ENCODE data around the gene MNT.

The MNT gene

DNA sequence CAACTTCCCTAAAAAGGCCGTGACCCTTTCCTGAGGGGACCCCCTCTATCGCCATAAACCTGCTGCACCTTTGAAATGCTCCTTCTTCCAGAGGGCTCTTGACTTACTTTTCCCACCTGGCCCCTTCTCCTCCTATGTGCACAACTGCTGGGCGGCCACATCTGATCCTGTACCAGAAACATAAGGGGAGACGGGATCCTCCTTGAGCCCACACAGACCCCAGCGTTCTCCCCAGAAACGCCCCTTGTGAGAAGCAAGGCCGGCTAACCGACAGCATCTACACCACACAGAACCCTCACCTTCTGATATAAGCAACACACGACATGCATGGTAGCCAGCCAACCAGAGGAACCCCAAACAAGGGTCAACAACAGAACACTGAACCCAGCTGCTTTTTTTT, 14.2 kb upstream of the MNT start:
- DNase-seq (ENCODE audit: low read depth in 2 of 2), result no peak

DNA sequence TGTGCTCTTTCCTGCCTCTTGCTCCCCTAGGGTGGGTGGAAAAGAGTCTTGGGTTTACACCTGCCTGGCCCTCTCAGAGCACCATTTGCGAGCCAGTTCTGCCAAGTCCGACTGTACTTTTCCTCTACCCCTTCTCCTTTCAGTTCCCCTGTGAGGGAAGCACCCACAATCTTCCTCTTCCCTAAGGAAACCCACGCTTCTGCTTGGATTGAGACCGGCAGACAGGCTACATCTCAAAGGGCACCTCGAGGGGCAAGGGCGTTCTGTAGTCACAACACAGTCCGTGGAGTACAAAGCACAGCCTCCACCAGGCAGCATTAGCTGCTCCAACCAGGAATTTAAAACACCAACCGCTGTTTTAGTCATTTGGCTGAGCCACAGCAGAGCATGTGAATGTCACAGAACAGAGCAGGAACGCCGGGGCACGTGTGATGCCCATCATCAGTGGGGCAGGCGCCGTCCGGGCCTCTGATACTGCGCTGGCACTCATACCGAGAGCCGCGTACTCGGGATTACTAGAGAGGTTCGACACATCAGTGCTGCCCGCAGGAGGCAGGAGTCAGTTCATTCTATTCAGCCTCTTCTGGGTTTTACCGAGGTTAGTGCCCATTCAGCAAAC, 13.7 kb upstream of the MNT start:
- DNase-seq (ENCODE audit: low read depth in 2 of 2), result no peak

DNA sequence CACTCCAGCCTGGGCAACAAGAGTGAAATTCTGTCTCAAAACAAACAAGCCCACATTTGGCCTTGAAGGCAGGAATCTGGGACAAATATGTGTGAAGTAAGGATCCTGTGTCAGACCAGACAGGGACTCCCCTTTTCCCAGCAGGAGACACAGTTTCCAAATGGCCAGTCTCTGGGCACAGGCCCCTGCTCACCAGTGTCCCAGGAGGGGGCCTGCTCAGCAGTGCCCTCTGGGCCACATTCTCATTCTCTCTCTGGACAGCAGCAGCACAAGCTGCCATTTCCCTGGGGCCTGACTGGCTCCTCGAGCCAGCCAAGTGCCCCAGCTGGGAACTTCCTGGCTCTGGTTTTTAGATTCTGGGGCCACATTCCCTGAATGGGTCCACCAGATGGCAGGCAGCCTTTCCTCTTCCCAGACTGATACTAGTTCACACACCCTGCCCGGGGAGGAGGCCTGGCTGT, 11.7 kb upstream of the MNT start:
- no peak for DNase-seq (ENCODE audit: low read depth in 2 of 2)

DNA sequence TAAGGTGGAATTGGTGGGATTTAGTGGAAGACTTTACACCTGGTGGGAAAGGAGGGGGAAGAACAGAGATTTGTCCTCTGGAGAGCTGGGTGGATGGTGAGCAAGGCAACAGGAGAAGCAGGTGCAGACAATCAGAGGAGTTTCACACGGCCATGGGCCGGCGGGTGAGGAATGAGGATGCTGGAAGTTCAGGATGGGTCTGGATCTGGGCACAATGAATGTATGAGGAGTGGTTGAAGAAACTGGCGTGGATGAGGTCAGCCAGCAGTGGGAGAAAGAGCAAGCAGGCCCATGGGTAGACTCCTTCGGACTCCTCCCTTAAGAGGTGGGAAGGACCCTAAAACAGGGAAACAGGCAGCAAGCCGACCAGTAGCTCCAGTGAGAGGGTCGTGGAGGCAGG, 10.1 kb upstream of the MNT start:
- DNase-seq (ENCODE audit: low read depth in 2 of 2), result no peak

DNA sequence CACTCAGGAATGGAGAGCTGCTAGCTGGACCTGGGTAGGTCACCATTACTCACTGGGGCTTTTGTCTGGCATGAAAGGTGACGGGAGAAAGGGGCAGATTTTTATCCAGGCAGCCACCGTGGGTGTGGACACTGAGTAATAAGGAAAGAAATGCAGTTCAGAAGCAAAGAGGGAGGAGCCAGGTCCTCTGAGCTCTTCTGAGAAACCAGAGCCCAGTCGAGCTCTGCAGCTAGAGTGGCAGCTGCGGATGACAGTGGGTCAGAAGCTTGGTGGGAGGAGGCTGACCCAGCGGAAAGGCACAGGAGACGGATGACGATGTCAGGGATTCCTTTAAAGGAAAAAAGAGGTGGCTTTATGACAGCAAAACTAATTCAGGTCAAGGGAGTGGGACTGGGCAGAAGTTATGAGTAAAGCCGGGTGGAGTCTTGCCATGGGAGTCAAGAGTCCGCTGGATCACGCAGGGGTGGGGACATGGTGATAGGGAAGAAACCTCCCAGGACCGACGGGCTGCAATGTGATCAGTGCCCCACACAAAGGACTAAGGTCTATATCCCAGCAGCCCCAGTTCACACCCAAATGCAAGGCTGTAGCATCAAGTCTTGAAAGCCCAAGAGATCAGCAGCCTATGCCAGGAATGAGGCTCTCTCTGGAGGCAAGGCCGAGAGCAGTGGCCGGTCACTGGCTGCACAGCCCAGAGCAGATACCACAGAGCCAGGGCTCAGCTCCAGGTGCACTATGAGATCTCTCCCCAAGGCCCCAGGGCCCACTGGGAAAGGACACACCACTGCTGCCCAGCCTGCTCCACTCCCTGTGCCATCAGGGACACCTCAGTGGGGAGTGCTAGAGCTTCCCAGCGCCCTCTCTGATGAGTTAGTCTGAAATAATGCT, 6.3 kb upstream of the MNT start:
- peak; percentile 26 to 34 for DNase-seq (ENCODE audit: low read depth in 2 of 2)

DNA sequence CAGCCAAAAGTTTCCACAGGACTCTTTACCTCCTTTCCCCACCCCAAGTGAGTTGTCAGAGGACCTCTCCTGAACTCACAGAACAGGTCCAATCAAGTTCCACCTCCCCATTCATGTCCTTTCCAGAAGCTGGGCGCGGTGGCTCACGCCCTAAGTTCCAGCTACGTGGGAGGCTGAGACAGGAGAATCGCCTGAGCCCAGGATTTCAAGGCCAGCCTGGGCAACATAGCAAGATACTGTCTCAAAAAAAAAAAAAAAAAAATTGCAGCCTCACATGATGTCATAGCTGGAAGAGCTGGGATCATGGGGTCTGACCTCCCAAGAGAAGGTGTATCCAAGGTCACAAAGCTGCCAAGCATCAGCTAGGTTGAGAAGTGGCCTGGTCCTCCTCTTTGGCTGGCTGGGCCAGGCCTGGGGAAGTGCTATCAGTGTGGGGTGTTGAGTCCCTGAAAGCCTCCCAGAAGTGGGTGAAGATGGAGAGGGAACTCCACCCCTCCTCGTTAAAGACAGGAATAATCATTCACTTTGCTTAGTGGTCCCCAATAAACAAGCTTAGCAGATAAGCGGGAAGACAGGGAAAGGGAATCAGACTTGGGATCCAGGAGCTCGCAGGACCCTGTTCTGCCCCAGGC, 5.5 kb upstream of the MNT start:
- no peak for DNase-seq (ENCODE audit: low read depth in 2 of 2)

DNA sequence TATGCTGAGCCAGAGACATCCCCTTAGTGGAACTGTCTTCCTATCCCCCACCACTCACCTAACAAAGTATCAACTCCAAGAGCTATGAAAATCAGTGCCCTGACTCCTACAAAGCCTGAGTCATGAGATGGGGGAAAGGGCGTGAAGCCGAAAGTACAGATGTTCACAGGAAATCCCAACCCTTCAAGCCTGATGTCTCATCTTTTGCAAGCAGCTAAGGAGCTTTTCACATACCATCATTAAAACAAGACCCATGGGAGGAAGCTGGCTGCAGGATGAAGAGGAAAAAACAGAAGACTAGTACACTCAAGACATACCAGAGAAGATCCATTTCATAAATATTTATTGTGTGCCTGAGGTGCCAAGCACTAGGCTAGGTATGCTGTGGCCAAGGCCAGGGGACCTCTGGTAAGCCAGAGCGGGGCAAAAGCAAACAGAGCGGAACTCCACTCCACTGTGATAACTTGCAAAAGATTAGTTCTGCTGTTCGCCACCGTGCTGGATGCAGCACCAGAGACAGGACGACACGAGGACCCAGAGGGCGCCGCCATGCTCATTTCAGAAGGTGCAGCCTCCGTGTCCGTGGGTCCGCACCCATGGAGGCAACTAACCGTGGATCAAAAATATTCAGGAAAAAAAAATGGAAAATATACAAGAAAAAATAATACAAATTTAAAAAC, 4.5 kb upstream of the MNT start:
- DNase-seq (ENCODE audit: low read depth in 2 of 2), result peak; percentile 77 to 82

DNA sequence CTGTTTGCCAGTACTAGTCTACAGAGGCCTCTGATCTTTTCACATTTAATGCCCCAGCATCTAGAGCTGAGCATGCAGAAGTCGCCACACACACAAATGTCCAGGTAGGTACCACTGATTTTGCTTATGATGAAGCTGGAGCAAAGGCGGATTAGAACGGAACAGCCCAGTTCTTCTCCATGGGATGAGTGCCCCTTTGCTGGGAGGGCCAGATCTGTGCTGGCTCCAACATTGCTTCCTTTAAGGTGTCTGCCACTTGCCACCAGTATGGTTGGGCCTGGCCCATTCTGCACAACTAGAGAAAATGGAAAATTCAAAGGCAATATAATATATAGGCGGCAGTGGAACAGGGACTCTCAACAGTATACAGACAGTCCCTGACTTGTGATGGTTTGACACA, 2.2 kb upstream of the MNT start:
- no peak for DNase-seq (ENCODE audit: low read depth in 2 of 2)

DNA sequence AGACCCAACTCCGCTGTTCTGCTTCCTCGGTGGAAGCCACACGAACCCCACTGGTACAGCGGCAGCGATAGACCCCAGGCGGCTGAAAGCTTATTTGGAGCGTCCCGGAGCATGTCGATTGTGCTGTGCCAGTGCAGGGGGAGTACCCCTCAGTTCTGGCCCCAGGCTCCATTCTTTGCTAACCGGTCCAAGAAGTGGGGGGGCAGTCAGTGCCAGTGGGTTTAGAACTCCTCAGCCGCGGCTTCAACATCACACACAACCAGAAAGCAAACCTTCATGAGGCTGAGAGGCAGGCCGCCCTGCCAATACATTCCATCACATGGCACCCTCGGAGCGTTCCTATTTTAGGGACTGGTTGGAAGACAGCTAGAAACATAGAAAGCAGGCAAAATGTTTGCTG, 1.7 kb upstream of the MNT start:
- no peak for DNase-seq (ENCODE audit: low read depth in 2 of 2)

DNA sequence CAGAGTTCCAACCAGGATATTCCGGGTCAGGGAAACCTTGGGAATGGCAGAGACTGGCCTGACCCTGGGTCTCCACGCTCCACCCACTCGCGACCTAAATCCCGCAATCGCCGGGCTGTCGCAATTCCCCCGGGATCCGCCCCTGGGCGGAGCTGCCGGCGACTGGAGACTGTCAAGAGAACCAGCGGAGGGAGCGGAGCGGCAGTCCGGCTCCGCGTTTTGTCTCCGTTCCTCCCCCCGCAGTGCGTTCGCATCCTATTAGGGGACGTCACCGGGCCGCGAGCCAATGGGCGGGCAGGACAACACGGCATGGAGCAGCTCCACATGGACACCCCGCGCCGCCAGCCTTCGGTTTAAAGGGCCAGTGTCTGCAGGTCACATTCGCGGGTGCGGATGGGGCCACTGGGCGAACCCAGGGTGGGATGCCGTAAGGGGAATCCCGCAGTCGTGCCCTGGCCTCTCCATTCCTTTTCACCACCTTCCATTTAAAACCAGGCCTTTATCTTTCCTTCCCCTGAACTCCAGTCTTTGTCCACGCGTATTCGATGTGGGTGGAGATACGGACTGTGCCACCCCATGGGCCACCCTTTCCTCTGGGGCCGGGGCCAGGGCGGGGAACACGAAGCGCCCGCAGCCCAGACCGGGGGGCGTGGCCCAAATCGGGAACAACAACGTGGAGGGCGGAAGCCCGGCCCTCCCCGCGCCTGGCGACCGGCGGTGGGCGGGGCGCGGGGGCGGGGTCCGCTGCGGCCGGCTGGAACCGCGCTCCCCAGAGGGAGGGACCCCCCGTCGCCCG, 764 bp upstream of the MNT start:
- DNase-seq (ENCODE audit: low read depth in 2 of 2), result peak; percentile 99

DNA sequence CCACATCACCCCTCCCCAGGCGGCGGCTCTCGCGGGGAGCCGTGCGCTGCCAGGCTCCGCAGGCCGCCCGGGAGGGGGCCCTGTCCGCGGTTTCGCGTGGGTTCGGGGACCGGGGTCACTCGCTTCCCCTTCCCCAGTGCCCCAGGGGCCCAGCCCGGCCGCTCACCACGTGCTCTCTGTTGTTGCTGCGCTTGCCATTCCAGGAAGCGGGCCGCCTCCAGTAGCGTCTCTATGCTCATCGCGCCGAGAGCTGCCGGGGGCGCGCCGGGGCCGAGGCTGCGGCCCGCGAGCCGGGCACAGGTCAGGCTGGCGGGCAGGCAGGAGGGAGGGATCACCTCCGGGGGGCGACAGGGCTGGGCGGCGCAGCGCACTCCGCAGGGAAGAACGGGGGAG, 390 bp downstream of the MNT start:
- DNase-seq (ENCODE audit: low read depth in 2 of 2), result no peak

DNA sequence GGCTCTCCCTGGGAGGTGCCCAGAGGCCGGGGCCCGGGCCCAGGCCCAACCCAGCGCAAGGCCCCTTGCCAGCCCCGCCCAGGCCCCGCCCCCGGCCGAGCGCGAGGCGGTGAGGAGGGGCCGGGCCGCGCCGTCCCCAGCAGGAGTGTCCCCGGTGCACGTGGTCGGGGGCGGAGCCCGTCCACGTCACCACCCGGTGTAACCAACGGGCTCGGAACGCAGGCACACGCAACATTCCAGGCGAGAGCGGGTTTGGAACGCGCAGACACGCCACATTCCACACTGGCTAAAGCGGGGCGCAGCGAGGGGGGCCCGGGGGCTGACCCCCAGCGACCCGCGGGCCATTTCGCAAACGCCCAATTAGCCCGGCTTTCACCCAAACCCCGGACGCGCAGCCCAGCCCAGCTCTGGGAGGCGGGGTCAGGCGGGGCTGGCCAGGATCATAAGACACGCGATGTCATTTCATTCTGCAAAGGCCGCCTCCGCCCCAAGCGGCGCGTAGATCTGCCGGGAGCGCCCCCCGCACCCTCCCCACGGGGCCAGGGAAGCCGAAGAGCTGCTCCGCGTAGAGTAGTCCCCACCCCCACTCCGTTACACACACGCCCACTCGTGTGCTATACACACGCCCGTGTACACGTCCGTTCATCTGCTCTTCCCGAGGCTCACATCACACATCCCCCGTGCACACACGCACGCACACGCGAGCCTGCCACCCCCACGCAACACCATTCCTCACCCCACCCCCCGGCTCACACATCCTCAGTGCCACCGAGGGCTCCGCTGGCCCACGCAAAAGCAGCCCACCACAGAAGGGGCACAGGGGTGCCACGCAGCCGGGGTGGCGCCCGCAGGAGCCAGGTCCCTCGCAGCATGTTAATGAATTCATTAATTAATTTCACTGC, 1.0 kb downstream of the MNT start:
- peak; percentile 90 to 91 for DNase-seq (ENCODE audit: low read depth in 2 of 2)

DNA sequence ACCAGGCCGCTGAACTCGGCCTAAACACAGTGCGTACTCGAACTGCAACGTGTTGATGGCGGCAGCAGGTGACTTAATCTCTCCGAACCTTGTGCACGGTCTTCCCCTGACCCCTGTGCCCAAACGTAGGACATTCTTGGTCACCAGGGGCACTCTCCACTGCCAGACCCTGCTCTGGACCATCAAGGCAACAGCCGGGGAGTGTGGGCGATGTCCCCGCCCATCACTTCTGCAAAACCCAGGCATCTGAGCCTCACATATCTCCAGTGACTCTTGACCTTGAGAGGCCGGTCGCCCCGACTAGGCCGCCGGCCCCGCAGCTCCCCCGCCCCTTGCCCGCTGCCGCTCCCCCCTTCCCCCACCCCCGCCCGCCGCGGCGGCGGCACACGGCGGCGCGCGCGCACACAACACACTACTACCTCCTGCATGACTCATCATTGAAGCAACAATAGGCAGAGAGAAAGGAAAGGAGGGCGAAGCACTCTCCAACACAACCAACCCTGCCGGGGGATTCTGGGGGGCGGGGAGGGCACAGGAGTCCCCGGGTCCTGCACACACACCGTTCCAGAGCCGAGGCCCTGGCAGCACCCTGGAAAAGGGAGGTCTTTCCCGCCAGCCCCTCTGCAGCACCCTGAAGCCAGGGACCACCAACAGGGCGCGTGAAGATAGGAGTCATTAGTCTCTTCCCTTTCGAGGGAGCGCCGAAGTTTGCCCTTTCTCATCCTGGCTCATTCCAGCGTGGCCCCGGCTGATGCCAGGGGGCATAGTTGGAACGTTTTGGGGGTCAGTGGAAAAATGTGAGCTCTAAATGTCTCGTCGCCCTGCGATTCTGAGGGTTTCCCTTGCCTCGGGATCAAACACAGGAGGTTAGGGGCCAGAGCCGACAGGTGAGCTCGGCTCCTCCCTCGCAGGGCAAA, 1.9 kb downstream of the MNT start:
- DNase-seq (ENCODE audit: low read depth in 2 of 2), result peak; percentile 59 to 63

DNA sequence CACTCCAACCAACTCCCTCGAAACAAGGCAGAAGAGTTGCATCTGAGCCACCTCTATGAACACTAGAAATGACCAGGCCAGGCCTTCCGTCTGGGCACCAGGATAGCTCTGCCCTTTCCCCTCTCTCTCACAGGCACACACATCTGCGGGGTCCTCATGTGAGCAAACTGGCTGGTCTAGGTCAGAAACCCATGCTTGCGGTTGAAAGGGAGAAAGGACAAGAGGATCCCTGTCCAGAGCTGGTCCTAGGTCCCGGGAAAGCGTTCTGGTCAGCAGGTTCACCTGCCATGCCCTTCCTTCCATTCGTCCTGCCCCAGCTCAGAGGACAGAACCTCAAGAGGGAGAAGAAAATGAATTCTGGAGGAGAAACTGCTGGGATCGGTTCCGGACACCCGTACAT, 2.7 kb downstream of the MNT start:
- no peak for DNase-seq (ENCODE audit: low read depth in 2 of 2)

DNA sequence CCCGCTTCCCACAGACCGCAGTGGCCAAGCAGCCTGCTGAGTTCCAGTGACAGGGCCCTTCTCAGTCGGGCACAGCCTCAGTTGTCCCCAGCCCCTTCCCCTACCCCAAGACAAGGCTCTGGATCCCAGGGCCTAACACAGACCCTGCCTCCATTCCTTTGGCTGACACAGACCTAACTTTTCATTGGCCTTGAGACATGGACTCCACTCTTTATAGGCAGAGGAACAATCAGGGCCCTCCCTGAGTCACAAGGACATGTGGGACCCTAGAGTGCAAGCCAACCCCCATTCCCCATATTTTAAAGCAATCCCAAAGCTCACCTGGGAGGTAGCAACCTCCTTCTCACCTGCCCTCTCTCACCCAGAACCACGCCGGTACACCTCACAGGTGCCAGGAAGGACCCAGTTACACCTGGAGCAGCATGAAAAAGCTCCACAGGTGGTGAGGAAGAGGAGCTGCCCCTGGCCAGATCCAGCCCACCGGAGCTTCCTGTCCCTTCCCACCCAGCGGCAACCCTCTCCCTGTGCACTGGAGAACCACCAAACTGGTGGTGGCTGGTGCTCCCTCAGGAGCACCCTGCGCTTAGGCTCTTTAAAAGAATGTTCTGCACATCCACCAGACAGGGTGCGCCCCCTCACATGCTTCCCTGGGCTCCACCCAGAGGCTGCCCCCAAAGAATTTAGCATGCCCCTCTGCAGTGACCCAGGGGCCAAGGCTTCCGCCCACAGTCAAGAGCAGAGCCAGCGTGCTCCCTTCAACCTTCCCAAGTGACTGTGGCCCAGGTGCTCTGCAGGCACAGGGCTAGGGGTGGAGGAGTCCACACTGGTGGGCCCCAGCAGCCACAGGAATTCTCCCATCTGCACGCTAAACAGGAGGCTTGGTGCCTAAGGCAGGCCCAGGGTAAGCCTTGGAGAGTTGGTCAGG, 3.4 kb downstream of the MNT start:
- no peak for DNase-seq (ENCODE audit: low read depth in 2 of 2)

DNA sequence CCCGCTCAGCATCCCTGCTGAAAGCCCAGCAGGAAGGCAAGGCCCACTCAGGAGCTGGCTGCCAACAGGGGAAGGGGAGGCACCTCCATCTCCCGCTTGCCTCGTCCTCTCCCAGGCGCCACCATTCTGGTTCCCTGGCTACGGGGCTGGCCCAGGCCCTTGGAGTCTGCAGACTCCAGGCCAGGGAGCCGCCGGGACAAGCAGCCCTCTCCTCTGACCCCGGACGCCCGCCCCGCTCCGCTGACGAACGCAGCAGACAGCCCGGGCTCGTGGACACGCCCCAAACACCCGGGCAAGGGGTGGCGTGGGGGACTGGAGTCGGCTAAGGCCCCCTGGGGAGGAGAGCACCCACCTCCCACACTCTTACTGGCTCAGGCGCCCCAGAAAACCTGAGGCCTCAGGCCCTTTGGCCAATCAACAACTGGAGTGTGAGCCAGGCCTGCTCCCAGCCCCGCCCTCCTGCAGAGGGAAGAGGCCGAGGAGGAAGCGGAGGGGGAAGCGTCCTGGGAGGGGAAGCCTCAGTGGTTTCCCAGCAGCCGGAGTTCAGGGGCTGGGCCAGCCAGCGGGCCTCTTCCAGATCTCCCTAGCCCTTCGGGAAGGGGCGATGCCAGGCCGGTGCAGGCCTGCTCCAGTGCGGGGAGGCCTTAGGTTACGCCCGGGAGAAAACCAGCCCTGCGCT, 4.2 kb downstream of the MNT start:
- peak; percentile 93 to 94 for DNase-seq (ENCODE audit: low read depth in 2 of 2)

DNA sequence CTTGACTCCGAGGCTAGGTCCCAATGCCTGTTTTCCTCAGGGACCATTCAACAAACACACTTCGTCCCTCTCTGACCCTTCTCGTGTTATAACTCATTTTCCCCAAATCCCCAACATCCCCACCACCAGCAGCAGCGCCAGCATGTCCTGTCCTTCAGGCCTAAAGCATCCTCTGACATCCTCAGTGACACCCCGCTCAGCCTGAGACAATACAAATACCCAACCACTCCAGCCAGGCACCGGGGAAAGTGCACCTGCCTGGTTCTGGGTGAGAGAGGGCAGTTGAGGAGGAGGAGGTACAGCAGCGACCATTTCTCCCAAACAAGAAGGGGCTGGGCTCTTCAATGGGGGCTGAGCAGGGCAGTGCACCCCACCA, 4.7 kb downstream of the MNT start:
- DNase-seq (ENCODE audit: low read depth in 2 of 2), result no peak
